T follicular helper cell (primary cell): ENCODE results near the gene IFITM1.
A peak's percentile ranks its signal among the peaks of the same experiment; 100 is the strongest.

Experiments
- DNase-seq: peaks from one replicate; pipeline ENCODE4 v3.0.0-alpha.2; 2020; ENCODE audit warnings: low read depth

Gene IFITM1

DNA sequence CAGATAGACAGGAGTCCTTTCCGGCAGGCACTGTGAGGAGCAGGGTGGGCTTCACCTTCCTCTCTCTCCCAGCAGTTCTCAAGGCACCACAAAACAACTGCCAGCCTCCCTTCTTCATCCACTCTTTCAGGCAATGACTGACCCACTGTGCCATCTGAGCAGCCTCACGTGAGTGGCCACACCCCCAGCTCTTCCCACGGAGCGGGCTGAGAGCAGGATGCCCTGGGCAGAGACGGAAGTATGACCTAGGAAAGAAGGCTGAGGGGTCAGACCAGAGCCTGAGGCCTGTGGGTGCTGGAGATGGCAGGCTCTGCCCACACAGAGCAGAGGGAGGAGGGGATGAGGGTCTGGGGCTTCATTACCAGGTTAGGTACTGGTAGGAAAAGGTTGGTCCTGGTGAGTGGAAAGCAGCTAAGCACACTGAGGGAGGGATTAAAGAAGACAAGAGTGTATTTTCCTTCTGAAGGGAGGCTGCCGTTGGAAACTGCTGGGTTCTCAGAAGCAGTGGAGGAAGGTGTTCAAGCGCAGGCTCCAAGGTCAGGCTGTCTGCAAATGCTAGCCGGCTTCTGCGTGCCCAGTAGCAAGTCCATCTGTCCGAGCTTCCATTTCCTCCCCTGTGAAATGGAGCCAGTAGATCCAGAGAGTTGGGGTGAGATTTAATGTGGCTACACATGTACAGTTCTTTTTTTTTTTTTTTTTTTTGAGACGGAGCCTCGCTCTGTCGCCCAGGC is 31.0 kb upstream of the IFITM1 start:
- DNase-seq: no peak

DNA sequence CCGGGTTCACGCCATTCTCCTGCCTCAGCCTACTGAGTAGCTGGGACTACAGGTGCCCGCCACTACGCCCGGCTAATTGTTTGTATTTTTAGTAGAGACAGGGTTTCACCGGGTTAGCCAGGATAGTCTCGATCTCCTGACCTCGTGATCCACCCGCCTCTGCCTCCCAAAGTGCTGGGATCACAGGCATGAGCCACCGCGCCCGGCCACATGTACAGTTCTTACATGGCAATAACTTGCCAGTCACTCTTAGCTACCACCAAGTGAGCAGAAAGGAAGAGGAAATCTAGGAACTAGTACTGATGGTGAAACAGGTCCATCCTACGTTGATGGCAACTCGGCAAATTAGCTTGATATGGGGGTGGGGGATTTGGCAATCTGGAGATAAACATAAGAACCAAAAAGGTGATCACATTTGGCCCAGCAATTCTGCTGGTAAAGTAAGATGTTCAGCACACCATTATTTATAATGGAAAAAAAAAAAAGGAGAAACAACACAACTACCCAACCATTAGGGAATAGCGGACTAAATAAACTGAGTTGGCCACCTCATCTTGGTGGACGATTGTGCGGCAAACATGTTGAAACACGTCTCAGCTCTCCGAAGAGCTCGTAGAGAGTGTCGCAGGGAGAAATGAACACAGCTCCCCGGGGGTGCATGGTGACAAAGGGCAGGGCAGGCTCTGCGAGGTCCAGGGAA is 30.3 kb upstream of the IFITM1 start:
- DNase-seq: no peak

DNA sequence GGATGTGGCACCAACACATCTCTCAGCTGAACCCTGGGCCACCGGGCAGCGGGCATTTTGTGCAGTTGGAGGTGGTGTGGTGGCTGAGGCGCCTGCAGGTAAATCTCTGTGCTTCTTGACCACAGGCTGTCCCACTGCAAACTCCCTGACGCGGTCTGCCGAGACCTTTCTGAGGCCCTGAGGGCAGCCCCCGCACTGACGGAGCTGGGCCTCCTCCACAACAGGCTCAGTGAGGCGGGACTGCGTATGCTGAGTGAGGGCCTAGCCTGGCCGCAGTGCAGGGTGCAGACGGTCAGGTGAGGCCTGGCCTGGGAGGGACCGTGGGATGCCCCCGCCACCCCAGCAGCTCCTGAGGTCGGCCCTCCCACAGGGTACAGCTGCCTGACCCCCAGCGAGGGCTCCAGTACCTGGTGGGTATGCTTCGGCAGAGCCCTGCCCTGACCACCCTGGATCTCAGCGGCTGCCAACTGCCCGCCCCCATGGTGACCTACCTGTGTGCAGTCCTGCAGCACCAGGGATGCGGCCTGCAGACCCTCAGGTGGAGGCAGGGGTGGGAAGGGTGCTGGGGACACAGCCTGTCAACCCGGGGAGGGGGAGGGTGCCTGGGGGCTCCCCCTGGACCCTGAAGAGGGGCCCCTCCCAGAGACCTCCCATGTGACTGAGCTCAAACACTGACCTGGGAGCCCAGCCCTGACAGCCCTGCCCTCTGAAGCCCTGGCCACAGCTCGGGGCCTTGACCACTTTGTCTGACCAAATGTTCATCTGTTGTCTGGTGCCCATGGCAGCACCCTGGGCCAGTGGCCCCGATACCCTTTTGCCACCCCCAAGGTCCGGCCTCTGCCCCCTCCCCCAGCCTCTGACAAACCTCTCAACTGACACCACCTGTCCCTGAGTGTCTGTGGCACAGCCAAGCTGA is 29.5 kb upstream of the IFITM1 start:
- no peak for DNase-seq

GRCh38 chr11:285021-285893 is 28.6 kb upstream of the IFITM1 start:
- no peak for DNase-seq

DNA sequence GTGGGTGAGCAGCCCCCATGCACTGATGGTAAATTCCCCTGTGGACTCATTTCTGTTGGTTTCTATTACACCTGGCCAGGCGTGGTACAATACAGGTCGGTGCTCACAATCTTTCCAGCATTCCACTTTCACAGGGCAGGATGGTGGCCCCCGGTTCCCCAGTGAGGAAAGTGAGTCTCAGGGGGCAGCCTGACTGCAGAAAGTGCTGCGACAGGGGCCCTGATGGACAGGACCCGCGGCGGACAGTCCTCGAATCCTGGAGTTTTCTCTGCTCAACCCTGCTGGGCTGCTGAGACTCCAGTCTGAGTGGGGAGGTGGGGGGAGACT is 28.0 kb upstream of the IFITM1 start:
- no peak for DNase-seq

GRCh38 chr11:286977-287820 is 26.6 kb upstream of the IFITM1 start:
- peak; percentile 77 for DNase-seq

- DNase-seq: peak; percentile 67
Measured at GRCh38 chr11:287821-288477, 25.9 kb upstream of the IFITM1 start.

GRCh38 chr11:288478-289397 is 25.1 kb upstream of the IFITM1 start, which contains the start of gene PGGHG:
TSS of gene PGGHG (plus strand) at chr11:289126. CDS start at chr11:289817, 691 bp downstream.
- DNase-seq: no peak

DNA sequence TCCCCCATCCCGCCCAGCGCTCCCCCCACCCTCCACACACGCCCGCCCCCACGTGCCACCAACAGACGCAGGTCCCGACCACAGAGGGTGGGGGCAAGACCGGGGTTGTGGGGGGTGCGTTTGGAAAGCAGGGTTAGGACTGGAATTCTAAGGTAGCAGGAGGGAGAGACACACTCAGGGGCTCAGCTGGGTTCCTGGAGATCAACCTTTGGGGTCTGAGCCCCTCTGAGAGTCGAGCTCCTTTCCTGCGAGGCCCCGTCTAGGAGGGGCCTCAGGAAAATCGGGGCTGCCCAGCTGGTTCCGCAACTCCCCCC is 24.5 kb upstream of the IFITM1 start:
- no peak for DNase-seq

GRCh38 chr11:289712-290620 is 23.9 kb upstream of the IFITM1 start:
- no peak for DNase-seq

DNA sequence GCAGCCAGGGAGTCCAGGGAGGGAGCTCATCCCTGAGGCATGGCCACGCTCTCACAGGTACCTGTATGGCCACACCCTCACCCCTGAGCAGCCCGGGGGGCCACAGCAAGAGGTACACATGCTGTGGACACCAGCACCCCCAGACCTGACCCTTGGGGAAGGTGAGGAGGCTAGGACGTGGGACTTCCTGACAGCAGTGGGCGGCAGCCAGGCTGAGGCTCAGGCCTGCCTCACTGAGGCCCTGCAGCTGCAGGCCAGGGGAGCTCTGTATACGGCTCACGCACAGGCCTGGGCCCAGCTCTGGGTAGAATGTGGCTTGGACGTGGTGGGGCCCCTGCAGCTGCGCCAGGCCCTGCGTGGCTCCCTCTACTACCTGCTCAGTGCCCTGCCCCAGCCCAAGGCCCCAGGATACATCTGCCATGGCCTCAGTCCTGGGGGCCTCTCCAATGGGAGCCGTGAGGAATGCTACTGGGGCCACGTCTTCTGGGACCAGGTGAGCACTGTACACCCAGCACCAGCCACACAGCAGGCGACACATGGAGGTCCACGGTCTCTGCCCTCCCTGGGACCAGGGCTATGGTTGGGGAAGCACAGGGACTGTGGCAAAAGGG is 23.1 kb upstream of the IFITM1 start:
- DNase-seq: no peak

DNA sequence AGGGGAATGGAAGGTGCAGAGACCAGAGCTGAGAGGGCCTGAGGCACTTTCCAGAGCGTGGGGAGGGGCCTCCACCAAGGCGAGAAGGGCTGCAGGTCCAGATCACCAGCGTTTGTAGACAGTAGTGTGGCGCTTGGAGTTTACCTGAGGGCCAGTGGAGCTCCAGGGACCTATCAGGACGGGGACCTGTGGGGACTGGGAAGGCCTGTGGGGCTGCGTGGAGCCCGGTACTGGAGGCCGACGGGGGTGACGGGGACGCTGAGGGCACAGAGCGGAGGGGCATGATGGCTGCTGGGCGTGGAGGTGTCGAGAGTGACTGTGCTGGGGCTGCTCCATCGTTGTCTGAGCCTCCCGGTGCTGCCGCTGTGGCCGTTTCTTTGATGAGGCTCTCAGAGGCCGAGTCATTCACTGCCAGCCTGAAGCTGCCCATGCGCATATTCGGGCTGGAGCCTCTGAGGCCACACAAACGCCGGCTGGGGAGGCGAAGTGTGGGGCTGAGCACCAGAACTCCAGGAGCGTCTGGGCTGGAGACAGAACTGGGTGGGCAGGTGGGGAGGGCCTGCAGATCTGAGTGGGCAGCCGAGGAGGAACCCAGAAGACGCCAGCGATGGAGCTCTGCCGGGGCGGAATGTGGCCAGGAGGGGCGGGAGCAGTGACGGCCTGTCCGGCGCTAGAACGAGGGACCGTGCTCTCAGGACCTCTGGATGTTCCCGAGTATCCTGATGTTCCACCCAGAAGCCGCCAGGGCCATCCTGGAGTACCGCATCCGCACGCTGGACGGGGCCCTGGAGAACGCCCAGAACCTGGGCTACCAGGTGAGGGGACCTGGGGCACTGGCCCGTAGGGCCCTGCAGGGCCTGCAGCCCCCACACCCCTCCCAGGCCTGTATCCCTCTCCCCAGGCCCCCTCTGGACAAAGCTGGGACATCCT is 22.3 kb upstream of the IFITM1 start:
- no peak for DNase-seq

DNA sequence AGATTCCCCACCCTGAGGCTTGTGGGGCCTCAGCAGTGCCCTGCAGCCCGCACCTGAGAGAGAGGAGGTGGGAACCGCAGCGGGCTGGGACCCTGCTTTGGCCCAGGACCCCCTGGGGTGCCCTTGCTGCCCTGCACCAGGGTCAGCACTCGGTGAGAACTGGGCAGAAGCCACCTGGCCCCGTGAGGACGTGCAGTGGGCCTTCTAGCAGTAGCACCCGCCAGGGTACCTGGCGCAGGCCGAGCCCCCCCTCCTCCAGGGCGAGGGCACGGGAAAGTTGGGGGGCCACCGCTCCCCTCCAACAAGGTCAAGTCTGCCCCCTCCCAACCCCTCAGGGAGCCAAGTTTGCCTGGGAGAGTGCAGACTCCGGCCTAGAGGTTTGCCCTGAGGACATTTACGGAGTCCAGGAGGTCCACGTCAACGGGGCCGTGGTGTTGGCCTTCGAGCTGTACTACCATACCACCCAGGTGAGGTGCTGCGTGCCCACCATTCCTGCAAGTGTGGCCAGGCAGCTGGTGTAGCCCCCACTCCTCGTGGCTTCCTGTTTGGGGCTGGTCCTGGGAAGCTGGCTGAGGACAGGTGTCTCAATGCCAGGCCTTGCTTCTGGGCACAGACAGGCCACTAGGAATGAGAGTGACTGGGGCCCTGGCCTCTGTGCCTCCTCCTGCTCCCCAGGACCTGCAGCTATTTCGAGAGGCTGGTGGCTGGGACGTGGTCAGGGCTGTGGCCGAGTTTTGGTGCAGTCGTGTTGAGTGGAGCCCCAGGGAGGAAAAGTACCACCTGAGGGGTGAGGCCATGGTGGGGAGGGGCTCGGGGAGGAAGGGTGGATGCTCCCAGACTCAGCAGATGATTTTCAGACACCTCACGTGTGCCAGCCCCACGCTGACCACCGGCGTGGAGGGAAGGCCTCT is 21.4 kb upstream of the IFITM1 start:
- no peak for DNase-seq

- no peak for DNase-seq
Measured at GRCh38 chr11:293271-293851, 20.5 kb upstream of the IFITM1 start.
